Measurements from ENCODE around the gene SLCO3A1.

DNA sequence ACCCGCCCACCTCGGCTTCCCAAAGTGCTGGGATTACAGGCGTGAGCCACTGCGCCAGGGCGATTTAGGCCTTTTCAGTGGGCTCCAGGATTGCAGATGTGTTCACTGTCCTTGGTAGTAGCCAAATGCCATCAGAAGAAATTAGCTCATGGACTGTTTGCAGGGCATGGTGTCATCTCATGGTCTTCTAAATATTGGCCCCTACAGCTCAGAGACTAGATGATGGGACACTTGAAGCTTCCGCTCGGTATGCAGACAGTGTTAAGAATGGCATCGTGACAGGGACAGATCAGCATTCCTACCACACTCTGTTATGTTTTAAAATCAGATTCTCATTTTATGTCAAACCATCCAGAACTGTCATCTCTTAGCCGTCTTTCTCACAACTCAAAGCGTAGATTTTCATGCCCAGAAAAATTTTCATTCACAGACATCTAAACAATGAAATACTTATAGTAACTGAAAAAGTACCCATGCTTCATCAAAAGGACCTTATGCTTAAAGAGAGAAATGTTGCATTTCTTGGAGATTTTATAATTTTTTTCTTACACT, 24.9 kb downstream of the SLCO3A1 start:
- TF ChIP-seq POLR2A (IDR thresholded peaks at IDR 0.05; ENCODE audit: control extremely low read depth in 1 of 2, low read depth in 2 of 2, low read length in 2 of 2) (no peak), JUND (IDR thresholded peaks at IDR 0.05; ENCODE audit: low read length) (no peak), HDAC6 (IDR thresholded peaks at IDR 0.05; ENCODE audit: low read depth, low read length) (no peak), TEAD4 (IDR thresholded peaks at IDR 0.05; ENCODE audit: low read depth, low read length) (no peak), EZH2 (IDR thresholded peaks at IDR 0.05; ENCODE audit: low read depth, low read length, severe bottlenecking) (no peak), CBX5 (IDR thresholded peaks at IDR 0.05; ENCODE audit: low read depth, low read length) (no peak), SUZ12 (IDR thresholded peaks at IDR 0.05; ENCODE audit: low read length) (no peak)
- TF ChIP-seq, protein P1, sequence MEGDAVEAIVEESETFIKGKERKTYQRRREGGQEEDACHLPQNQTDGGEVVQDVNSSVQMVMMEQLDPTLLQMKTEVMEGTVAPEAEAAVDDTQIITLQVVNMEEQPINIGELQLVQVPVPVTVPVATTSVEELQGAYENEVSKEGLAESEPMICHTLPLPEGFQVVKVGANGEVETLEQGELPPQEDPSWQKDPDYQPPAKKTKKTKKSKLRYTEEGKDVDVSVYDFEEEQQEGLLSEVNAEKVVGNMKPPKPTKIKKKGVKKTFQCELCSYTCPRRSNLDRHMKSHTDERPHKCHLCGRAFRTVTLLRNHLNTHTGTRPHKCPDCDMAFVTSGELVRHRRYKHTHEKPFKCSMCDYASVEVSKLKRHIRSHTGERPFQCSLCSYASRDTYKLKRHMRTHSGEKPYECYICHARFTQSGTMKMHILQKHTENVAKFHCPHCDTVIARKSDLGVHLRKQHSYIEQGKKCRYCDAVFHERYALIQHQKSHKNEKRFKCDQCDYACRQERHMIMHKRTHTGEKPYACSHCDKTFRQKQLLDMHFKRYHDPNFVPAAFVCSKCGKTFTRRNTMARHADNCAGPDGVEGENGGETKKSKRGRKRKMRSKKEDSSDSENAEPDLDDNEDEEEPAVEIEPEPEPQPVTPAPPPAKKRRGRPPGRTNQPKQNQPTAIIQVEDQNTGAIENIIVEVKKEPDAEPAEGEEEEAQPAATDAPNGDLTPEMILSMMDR (IDR thresholded peaks at IDR 0.05; ENCODE audit: control extremely low read depth in 1 of 3, insufficient read depth in 1 of 3, low read depth in 1 of 3, low read length in 3 of 3): no peak
- TF ChIP-seq, protein P2, sequence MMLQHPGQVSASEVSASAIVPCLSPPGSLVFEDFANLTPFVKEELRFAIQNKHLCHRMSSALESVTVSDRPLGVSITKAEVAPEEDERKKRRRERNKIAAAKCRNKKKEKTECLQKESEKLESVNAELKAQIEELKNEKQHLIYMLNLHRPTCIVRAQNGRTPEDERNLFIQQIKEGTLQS (IDR thresholded peaks at IDR 0.05; ENCODE audit: insufficient read depth, low read depth, low read length): no peak
